ENCODE data around the gene ASPHD1.
A peak's percentile ranks its signal among the peaks of the same experiment; 100 is the strongest.
"Not testable (repeated sequence)": the region's sequence is repeated elsewhere in the genome, so short reads cannot be mapped to it uniquely, and the experiment has no call there.

ASPHD1 gene

DNA sequence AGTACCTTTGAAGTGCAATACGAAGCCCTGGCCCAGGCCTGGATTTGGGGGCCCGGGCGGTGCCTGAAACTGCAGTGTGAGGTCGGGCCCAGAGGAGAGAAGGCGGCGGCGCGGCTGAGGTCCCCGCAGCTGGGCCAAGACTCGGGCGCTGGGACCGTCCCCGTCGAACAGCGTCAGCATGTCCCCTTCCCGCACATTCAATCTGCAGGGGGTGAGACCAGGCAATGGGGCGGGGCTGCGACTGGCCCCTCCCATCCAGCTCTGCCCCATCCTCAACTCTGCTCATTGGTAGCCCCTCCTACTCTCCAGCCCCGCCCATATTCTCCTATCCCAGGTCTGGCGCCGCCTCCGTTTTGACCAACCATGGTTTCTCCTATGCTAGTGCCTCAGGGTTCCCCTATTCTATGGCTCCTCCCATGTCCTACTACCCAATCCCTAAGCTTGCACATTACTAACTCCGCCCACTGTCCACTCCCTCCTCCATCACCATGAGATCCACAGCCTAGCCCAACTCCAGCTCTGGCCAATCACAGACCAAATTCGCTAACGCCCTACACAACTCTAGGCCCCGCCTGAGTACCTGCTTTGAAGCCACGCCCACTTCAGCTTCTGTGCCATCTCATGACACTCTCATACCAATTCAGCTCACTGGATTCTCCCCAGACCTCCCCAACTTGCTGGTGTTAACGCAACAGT is 22.9 kb upstream of the ASPHD1 start:
- peak; percentile 79 for DNase-seq

GRCh38 chr16:29878172-29878571 is 22.1 kb upstream of the ASPHD1 start:
- DNase-seq: no peak

GRCh38 chr16:29881050-29881449 is 19.2 kb upstream of the ASPHD1 start:
- no peak for DNase-seq

DNA sequence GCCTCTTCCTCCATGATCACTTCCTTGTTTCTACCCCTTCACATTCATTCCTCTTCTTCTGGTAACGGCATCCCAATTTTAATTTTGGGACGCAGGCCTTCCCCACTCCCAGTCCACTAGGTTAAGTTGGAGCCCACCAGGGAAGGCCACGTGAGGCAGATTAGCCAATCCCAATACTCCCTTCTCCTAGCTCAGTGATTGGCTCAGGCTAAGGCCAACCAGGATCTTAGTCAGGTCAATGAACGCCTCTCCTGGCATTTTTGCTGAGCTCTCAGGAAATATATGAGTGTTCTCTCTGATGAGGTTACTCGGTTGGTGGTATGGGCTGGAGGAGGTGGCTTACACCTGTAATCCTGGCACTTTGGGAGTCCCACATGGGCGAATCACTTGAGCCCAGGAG is 16.3 kb upstream of the ASPHD1 start:
- no peak for DNase-seq

GRCh38 chr16:29889372-29889771 is 10.9 kb upstream of the ASPHD1 start:
- DNase-seq: not testable (repeated sequence)

- DNase-seq: no peak
Measured at GRCh38 chr16:29891525-29892457, 8.5 kb upstream of the ASPHD1 start.

GRCh38 chr16:29892458-29892813 is 7.9 kb upstream of the ASPHD1 start:
- no peak for DNase-seq

GRCh38 chr16:29893553-29893952 is 6.7 kb upstream of the ASPHD1 start:
- DNase-seq: no peak

DNA sequence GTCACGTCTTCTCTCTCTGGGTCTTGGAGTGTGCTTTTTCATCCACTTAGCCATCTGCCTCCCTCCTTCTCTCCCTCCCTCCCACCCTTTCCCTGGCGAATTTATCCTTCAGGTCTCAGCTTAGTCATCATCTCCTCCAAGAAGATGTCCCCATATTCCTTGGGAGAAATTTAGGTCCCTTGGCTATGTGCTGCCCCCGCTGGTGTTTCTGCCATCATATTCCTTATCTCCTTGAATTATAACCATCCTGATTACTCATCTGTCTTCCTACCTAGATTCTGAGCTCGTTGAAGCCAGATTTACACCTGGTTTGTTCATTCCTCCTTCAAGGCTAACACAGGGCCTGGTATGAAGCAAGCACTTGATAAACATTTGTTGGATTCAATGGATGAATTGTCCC is 5.9 kb upstream of the ASPHD1 start:
- DNase-seq: no peak

GRCh38 chr16:29896841-29897240 is 3.4 kb upstream of the ASPHD1 start:
- DNase-seq: no peak

DNA sequence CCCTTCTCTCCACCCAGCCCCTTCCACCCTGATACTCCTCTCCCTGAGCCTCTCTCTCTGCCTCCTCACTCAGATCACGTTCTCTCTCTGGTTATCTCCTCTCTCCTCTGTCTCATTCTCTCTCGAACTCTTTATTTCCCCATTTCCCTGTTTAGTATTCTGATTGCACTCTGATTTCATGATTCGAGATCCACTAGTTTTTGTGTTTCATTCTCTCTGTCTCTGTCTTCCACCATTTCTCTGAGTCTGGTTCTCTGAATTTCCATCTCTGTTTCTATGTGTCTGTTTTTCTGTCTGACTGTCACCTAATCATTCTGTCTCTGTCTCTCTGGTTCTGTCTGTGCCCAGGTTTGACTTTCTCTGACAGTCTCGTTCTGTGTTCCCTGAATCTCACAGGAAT is 3.0 kb upstream of the ASPHD1 start:
- DNase-seq: no peak

- no peak for DNase-seq
Measured at GRCh38 chr16:29898135-29898803, 2.0 kb upstream of the ASPHD1 start.

DNA sequence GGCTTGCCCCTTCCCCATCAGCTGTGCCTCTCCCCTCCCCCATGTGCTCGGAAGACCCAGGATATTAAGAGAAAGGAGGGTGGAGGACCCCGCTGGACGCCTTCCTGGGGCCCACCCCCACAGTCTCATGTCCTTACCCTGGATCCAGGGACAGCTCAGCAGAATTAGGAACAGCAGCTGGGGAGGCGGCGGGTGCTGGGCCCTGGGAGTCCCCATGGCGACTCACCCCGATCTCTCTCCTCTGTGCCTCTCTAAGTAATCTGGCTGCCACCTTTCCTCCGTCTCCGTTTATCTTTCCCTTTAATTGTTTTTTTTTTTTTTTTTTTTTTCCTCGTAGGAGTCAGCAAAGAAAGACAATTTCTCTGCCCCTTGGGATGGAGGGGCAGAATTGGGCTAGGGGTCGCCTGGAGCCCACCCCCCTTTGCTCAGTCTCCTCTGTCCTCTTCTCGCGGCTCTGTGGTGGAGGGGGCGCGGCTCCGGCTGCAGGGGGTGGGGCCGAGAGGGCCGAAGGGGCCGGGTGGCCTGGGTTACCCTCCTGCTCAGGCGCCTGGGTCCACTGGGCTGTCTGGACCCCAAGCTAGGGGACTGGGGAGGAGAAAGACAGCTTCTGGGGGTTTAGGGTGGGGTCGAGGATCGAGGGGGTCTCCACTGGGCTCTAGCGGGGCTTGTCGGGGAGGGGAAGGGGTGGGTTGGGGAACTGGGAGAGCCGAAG is 1.3 kb upstream of the ASPHD1 start:
- DNase-seq: no peak

DNA sequence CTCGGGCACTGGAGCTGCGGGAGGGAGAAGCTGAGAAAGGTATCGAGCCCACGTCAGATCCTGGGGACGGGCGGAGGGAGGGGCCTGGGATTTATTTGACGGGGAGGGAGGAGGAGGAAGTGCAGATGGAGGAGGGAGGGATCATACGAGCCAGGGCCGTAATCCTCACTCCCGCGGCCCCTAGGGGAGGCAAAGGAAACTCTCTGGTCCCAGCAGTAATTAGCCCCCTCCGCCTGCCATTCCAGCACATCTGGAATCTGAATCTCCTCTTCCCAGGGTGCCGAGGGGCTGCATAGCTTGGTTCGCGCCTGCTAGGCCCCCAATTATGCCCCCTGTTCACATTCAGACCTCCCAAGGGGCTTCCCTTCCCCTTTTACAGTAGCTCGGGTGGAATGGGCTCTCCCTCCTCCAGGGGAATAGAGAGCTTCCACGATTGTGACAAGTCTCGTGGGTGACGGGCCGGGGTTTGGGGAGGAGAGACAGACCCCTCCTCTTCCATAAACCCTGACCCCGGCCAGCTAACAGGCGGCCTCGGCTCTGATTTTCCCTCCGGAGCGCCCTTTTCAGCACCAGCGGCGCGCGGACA is 679 bp upstream of the ASPHD1 start, which contains the start of gene SEZ6L2:
Gene SEZ6L2, minus strand, starts transcription at position 35 of the 586 bp plus-strand sequence. CDS start 531 bp downstream, outside the sequence.
- peak; percentile 50 for DNase-seq

- DNase-seq: no peak
Measured at GRCh38 chr16:29900888-29901606, 759 bp downstream of the ASPHD1 start.

- DNase-seq: no peak
Measured at GRCh38 chr16:29901607-29901945, 1.3 kb downstream of the ASPHD1 start.

DNA sequence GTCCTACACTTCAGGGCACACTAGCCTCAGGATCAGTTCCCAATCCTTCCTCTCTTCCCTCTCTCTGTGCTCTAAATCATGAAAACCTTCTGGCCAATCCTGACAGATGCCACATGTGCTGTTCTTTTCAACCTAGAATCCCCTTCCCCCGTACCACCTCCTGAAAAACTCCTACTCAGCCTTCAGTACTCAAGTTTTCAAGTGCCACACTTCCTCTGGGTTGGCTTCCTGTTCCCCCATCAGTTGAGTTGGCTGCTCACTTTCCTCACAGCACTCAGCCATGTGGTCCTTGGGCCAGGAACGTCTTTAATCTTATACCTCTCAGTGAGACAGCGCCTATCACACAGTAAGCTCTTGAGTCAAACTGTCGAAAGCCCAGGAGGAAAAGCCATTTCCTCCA is 3.3 kb downstream of the ASPHD1 start:
- no peak for DNase-seq

- no peak for DNase-seq
Measured at GRCh38 chr16:29904947-29905346, 4.7 kb downstream of the ASPHD1 start.

- no peak for DNase-seq
Measured at GRCh38 chr16:29905668-29906067, 5.4 kb downstream of the ASPHD1 start.

DNA sequence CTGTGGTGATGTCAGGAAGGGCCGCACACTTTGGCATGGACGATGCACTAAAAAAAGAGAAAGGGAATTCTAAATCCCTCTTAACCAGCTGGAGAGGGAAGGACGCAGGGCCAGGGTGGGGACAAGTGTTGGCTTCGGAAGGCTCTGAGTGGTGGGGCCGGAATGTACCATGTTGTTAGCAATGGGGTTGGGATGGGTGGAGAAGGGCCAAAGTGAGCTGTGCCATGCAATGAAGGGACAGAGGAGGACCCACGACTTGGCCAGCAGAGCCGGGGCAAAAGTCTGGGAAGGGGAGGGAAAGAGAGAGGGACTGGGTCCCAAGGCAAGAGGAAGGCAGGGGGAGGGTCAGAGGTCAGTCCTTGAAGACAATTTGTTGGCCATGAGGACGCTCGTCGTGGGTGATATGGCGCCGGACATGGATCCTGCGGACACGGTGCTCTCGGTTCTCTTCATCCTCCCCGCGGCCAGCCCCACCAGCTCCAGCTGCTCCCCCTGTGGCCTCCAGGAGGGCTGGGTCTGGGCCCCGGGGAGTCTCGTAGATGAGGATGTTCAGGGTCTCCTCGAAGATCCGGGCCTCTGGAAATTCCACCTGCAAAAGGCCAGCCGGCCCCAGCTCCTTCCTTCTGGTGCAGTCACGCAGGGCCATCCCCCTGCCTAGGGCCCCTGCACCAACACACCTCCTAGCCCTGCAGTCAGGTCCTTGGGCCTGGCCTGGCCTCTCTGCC is 6.4 kb downstream of the ASPHD1 start:
- no peak for DNase-seq

DNA sequence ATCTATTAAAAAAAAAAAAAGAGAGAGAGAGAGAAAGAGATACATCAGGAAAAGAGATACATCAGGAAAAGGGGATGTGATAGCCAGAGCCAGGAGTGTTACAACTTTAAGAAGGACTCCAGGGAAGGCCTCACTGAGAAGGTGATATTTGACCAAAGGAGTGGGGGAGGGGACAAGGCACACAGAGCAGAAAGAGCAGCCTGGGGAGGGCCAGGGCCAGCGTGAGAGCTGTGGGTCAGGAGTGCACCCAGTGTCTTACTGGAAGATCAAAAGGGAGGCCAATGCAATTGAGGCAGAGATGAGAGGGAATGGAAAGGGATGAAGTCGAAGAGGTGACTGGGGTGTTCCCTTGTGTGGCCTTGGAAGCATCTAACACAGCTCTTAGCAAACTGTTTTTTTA is 7.7 kb downstream of the ASPHD1 start:
- no peak for DNase-seq
